ENCODE data around the gene AMT. TPM values are rescaled to one million over a fixed set of nuclear protein-coding genes. Genes with fewer than 3 reads are reported as not detected.

The AMT gene
- 0.79 and 2.2 TPM in 2 replicates for total RNA-seq

GRCh38 chr3:49422379-49423248, at the start of gene AMT:
AMT (minus strand) TSS chr3:49422473; CDS start chr3:49422450, 23 bp downstream.
- no peaks in the 10 kb centered on the region for H3K27me3 ChIP-seq (ENCODE audit: control insufficient read depth, insufficient read depth, low read length)
- no peak for FAIRE-seq
- DNase-seq (ENCODE audit: low read depth): no peak
- H3K4me3 ChIP-seq (ENCODE audit: low read depth, low read length): no peak within 1 kb of the TSS
- TF ChIP-seq CTCF (IDR thresholded peaks at IDR 0.05; ENCODE audit: insufficient read depth, low read length, severe bottlenecking): no peak
- peaks cover 6% of the 10 kb centered on the region for H3K36me3 ChIP-seq (ENCODE audit: control insufficient read depth, insufficient read depth, low read length)

GRCh38 chr3:49470714-49471420, 48.6 kb upstream of the AMT start:
- TF ChIP-seq CTCF (IDR thresholded peaks at IDR 0.05; ENCODE audit: insufficient read depth, low read length, severe bottlenecking): no peak
- FAIRE-seq: no peak
- Histone ChIP-seq H3K4me3 (ENCODE audit: low read depth, low read length) (peak overlapping the region; percentile 71), H3K36me3 (ENCODE audit: control insufficient read depth, insufficient read depth, low read length) (no peaks in the 10 kb centered on the region), H3K27me3 (ENCODE audit: control insufficient read depth, insufficient read depth, low read length) (no peaks in the 10 kb centered on the region)
- DNase-seq (ENCODE audit: low read depth): peak; percentile 35

GRCh38 chr3:49469936-49470713, 47.9 kb upstream of the AMT start, which contains the start of gene DAG1:
DAG1 (plus strand) TSS chr3:49470267; CDS start chr3:49510535, 40,268 bp downstream.
- FAIRE-seq (no peak), DNase-seq (ENCODE audit: low read depth) (peak; percentile 87)
- H3K27me3 ChIP-seq (ENCODE audit: control insufficient read depth, insufficient read depth, low read length): no peaks in the 10 kb centered on the region
- TF ChIP-seq CTCF (IDR thresholded peaks at IDR 0.05; ENCODE audit: insufficient read depth, low read length, severe bottlenecking): no peak
- no peaks in the 10 kb centered on the region for H3K36me3 ChIP-seq (ENCODE audit: control insufficient read depth, insufficient read depth, low read length)
- H3K4me3 ChIP-seq (ENCODE audit: low read depth, low read length): peak within 1 kb of the TSS; percentile 71

GRCh38 chr3:49469037-49469935, 47.0 kb upstream of the AMT start:
- Histone ChIP-seq H3K36me3 (ENCODE audit: control insufficient read depth, insufficient read depth, low read length) (no peaks in the 10 kb centered on the region), H3K27me3 (ENCODE audit: control insufficient read depth, insufficient read depth, low read length) (no peaks in the 10 kb centered on the region), H3K4me3 (ENCODE audit: low read depth, low read length) (peak overlapping the region; percentile 44)
- FAIRE-seq (no peak), DNase-seq (ENCODE audit: low read depth) (peak; percentile 65)
- TF ChIP-seq CTCF (IDR thresholded peaks at IDR 0.05; ENCODE audit: insufficient read depth, low read length, severe bottlenecking): no peak

GRCh38 chr3:49466085-49466484, 43.8 kb upstream of the AMT start:
- TF ChIP-seq CTCF (IDR thresholded peaks at IDR 0.05; ENCODE audit: insufficient read depth, low read length, severe bottlenecking): no peak
- no peak for FAIRE-seq
- Histone ChIP-seq H3K27me3 (ENCODE audit: control insufficient read depth, insufficient read depth, low read length) (no peaks in the 10 kb centered on the region), H3K36me3 (ENCODE audit: control insufficient read depth, insufficient read depth, low read length) (no peaks in the 10 kb centered on the region), H3K4me3 (ENCODE audit: low read depth, low read length) (no peak overlapping the region)
- no peak for DNase-seq (ENCODE audit: low read depth)

All from bronchial epithelial cell (primary cell).